PC-9 (cell line): ENCODE results near the gene ASPHD1. TPM values are rescaled to one million over a fixed set of nuclear protein-coding genes. Genes with fewer than 3 reads are reported as not detected.
"Not testable (repeated sequence)": the region's sequence is repeated elsewhere in the genome, so short reads cannot be mapped to it uniquely, and the experiment has no call there.

Experiments used
- BruUV-seq: library from RNA; stranded (reverse); fragments of 400-500 nt; replicated peaks from 2 replicates; lab custom pipeline; 2021; lab: Mats Ljungman, UMichigan
- CTCF ChIA-PET: fragments of 300-600 bp; sonication (Branson Sonifier 250); formaldehyde crosslinking; loops from one replicate; lab custom pipeline; 2022; ENCODE audit warnings: antibody characterized with exemption; lab: Charles Lee
- POLR2A ChIA-PET: fragments of 300-600 bp; sonication (Branson Sonifier 250); formaldehyde crosslinking; loops from one replicate; lab custom pipeline; 2022; ENCODE audit warnings: antibody characterized with exemption; ENCODE audit not compliant: unreplicated experiment; lab: Charles Lee
- DNase-seq, 2 experiments: peaks; one replicate each; pipeline versions ENCODE4 v3.0.0 to v3.0.0-alpha.2; 2015 to 2022; ENCODE audit warnings: mixed read lengths in 1 of 2
- H2AFZ ChIP-seq: fragments of 200-600 bp; sonication (generic); 2 replicates; pipeline ENCODE4 v1.8.1; 2017; ENCODE audit warnings: antibody characterized with exemption
- H3F3A ChIP-seq: fragments of 200-600 bp; sonication (generic); 2 replicates; pipeline ENCODE4 v1.8.1; 2017; ENCODE audit warnings: antibody characterized with exemption, mild to moderate bottlenecking, low read depth; ENCODE audit not compliant: insufficient read depth
- H3K27ac ChIP-seq: fragments of 200-600 bp; sonication (generic); 2 replicates; pipeline ENCODE4 v1.6.1; 2016; ENCODE audit warnings: mixed run types
- H3K27me3 ChIP-seq: fragments of 200-600 bp; sonication (generic); 2 replicates; pipeline ENCODE4 v1.6.1; 2016; ENCODE audit warnings: low read depth, mixed run types; ENCODE audit not compliant: insufficient read depth
- H3K36me3 ChIP-seq: fragments of 200-600 bp; sonication (generic); 2 replicates; pipeline ENCODE4 v1.6.1; 2016; ENCODE audit warnings: low read depth, mixed run types
- H3K4me1 ChIP-seq: fragments of 200-600 bp; sonication (generic); replicated peaks from 2 replicates; pipeline ENCODE4 v1.6.1; 2016; ENCODE audit warnings: mixed run types; ENCODE audit not compliant: insufficient read depth
- H3K4me2 ChIP-seq: fragments of 200-600 bp; sonication (generic); 2 replicates; pipeline ENCODE4 v1.6.1; 2017; ENCODE audit warnings: mixed run types
- H3K4me3 ChIP-seq: fragments of 200-600 bp; sonication (generic); 2 replicates; pipeline ENCODE4 v1.6.1; 2016; ENCODE audit warnings: mixed run types
- H3K79me2 ChIP-seq: fragments of 200-600 bp; sonication (generic); 2 replicates; pipeline ENCODE4 v1.6.1; 2017; ENCODE audit warnings: low read depth, mixed run types
- H3K9me2 ChIP-seq: fragments of 200-600 bp; sonication (generic); 2 replicates; pipeline ENCODE4 v1.8.1; 2017; ENCODE audit warnings: mild to moderate bottlenecking; ENCODE audit not compliant: insufficient read depth
- H3K9me3 ChIP-seq: fragments of 200-600 bp; sonication (generic); 2 replicates; pipeline ENCODE4 v1.8.1; 2016; ENCODE audit warnings: low read depth; ENCODE audit not compliant: insufficient read depth
- H4K20me1 ChIP-seq: fragments of 200-600 bp; sonication (generic); 2 replicates; pipeline ENCODE4 v1.8.1; 2017; ENCODE audit not compliant: insufficient read depth
- EZH2 ChIP-seq: fragments of 200-600 bp; sonication (generic); IDR thresholded peaks from 2 replicates; pipeline ENCODE4 v1.8.0; 2017; ENCODE audit warnings: antibody characterized with exemption, low read depth
- intact Hi-C: fragments of 100-400 bp; cut with micrococcal nuclease; formaldehyde crosslinking; loops from one replicate; pipeline ENCODE4 v1.10.0; 2022; ENCODE audit not compliant: unreplicated experiment
- total RNA-seq: library from RNA; stranded (reverse); gene quantifications from 2 replicates; pipeline ENCODE4 v1.2.3, GENCODE V29; 2021
- TF ChIP-seq, protein P1 (sequence below): fragments of 200-600 bp; sonication (generic); conservative IDR thresholded peaks from 2 replicates; pipeline ENCODE4 v1.6.1; 2017; ENCODE audit warnings: mixed run types, antibody characterized with exemption, mild to moderate bottlenecking, moderate library complexity

The ASPHD1 gene
- total RNA-seq, 1 experiment from 2014 or later = 8.3 TPM

DNA sequence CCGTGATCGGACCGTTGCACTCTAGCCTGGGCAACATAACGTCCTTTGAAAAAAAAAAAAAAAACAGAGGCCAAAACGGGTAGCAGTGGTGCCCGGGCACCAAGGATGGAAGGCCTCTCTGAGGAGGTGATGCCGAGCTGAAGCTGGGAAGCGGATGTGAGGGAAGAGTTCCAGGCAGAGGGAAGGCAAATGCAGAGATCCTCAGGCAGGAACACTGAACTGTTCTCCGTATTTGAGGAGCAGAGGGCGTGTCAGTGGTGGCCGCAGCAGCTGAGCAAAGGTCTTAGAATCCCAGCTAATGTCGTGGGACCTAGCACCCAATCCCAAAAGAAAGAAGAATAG lies 26.4 kb downstream of the ASPHD1 start:
- TF ChIP-seq, protein P1, sequence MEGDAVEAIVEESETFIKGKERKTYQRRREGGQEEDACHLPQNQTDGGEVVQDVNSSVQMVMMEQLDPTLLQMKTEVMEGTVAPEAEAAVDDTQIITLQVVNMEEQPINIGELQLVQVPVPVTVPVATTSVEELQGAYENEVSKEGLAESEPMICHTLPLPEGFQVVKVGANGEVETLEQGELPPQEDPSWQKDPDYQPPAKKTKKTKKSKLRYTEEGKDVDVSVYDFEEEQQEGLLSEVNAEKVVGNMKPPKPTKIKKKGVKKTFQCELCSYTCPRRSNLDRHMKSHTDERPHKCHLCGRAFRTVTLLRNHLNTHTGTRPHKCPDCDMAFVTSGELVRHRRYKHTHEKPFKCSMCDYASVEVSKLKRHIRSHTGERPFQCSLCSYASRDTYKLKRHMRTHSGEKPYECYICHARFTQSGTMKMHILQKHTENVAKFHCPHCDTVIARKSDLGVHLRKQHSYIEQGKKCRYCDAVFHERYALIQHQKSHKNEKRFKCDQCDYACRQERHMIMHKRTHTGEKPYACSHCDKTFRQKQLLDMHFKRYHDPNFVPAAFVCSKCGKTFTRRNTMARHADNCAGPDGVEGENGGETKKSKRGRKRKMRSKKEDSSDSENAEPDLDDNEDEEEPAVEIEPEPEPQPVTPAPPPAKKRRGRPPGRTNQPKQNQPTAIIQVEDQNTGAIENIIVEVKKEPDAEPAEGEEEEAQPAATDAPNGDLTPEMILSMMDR = no peak
- TF ChIP-seq EZH2 = no peak
- Histone ChIP-seq H4K20me1 (no peaks in the 10 kb centered on the region; the same call in 1 of the 2 replicates), H3K27ac (peak overlapping the region; percentile 46), H3K4me3 (peak overlapping the region; percentile 84), H3K36me3 (0 out of 2 replicates have a peak, but pooled peaks cover 4% of the 10 kb centered on the region), H3K4me1 (peaks cover 23% of the 10 kb centered on the region), H3K4me2 (peak overlapping the region; percentile 99), H3F3A (peaks cover 19% of the 10 kb centered on the region; the same call in 1 of the 2 replicates), H2AFZ (peak overlapping the region; percentile 97), H3K27me3 (no peaks in the 10 kb centered on the region), H3K9me3 (no peaks in the 10 kb centered on the region), H3K79me2 (peaks cover 38% of the 10 kb centered on the region), H3K9me2 (no peaks in the 10 kb centered on the region)
- intact Hi-C loops = loop anchor here (1.0 to 5.0 kb wide), 4 partner anchors 18 to 71 kb away; partner anchors contain the start of genes HIRIP3, INO80E and TAOK2
- no peak for DNase-seq
- POLR2A ChIA-PET = interaction anchor here (0.5 to 1.7 kb wide), 5 partner anchors 47 to 1402 kb away, joined by 3 to 22 read pairs (median 10); partner anchors contain the start of gene TAOK2
- BruUV-seq = no TSS peak
- CTCF ChIA-PET = interaction anchor here (0.5 to 1.0 kb wide), 5 partner anchors 17 to 920 kb away, joined by 3 to 9 read pairs (median 4); no protein-coding TSS in a partner anchor

DNA sequence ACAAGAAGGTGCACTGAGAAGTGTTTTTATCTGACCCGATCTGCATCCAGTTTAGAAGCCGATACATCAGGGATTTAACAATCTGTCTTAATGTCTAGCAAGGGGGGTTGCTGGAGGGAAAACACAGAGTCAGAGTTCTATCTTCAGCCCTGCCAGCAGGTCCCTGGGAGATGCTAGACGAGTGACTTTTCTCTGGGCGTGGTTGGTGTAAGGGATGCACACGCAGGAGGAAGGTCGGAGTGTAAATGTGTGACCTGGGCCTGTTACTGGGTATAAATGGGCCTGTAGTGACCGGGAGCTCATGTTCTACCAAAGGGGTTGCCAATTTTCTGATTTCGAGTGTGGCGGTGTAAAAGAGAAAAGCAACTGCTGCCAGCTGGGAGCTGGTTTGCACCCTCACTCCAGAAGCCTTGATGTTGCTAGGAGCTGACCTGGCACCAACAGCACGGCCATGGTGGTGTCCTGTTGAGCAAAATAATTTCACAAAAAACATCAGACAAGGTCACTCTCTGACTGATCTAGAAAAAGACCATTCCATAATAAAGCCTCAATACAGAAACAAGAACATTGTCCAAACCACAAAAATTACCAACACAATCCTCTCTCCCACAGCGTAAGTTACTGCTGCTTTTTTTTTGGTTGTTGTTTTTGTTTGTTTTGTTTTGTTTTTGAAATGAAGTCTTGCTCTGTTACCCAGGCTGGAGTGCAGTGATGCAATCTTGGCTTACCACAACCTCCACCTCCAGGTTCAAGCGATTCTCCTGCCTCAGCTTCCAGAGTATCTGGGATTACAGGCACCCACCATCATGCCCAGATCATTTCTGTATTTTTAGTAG lies 27.0 kb downstream of the ASPHD1 start:
- Histone ChIP-seq H3K9me3 (no peaks in the 10 kb centered on the region), H3K9me2 (no peaks in the 10 kb centered on the region), H3K36me3 (no peaks in the 10 kb centered on the region), H3K27ac (no peak overlapping the region), H3K79me2 (peaks cover 38% of the 10 kb centered on the region), H4K20me1 (no peaks in the 10 kb centered on the region), H3F3A (peaks cover 14% of the 10 kb centered on the region; the same call in 1 of the 2 replicates), H3K4me1 (peaks cover 23% of the 10 kb centered on the region), H3K4me3 (peak overlapping the region; percentile 84), H2AFZ (peak overlapping the region; percentile 97), H3K27me3 (no peaks in the 10 kb centered on the region), H3K4me2 (peak overlapping the region; percentile 99)
- TF ChIP-seq, protein P1 = no peak
- no peak for TF ChIP-seq EZH2
- BruUV-seq = no TSS peak
- ChIA-PET CTCF (interaction anchor here (0.5 to 0.6 kb wide), 2 partner anchors 108 to 226 kb away, joined by 3 to 5 read pairs; no protein-coding TSS in a partner anchor), POLR2A (interaction anchor here (0.5 to 1.7 kb wide), 4 partner anchors 47 to 1403 kb away, joined by 3 to 22 read pairs (median 7); partner anchors contain the start of gene TAOK2)
- intact Hi-C loops = loop anchor here (5.0 kb wide), 1 partner anchor 70 kb away; the partner anchor contains the start of genes HIRIP3 and INO80E
- no peak for DNase-seq

DNA sequence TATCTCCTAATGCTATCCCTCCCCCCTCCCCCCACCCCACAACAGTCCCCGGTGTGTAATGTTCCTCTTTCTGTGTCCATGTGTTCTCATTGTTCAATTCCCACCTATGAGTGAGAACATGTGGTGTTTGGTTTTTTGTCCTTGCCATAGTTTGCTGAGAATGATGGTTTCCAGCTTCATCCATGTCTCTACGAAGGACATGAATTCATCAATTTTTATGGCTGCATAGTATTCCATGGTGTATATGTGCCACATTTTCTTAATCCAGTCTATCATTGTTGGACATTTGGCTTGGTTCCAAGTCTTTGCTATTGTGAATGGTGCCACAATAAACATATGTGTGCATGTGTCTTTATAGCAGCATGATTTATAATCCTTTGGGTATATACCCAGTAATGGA lies 31.5 kb downstream of the ASPHD1 start:
- H3K4me1 ChIP-seq, intact Hi-C loops, H4K20me1 ChIP-seq, BruUV-seq, CTCF ChIA-PET, H3K27me3 ChIP-seq, H3K9me2 ChIP-seq, H3K27ac ChIP-seq, H3K79me2 ChIP-seq, H3K4me3 ChIP-seq, POLR2A ChIA-PET, H3K9me3 ChIP-seq, H3K4me2 ChIP-seq, H2AFZ ChIP-seq, DNase-seq, H3K36me3 ChIP-seq: not testable (repeated sequence)
- H3F3A ChIP-seq = peaks cover 12% of the 10 kb centered on the region
